ENCODE results near the gene SBF2. TPM values are rescaled to one million over a fixed set of nuclear protein-coding genes. Genes with fewer than 3 reads are reported as not detected.

The SBF2 gene
- total RNA-seq, 1 donor from 2014 or later, result 30.7 TPM

DNA sequence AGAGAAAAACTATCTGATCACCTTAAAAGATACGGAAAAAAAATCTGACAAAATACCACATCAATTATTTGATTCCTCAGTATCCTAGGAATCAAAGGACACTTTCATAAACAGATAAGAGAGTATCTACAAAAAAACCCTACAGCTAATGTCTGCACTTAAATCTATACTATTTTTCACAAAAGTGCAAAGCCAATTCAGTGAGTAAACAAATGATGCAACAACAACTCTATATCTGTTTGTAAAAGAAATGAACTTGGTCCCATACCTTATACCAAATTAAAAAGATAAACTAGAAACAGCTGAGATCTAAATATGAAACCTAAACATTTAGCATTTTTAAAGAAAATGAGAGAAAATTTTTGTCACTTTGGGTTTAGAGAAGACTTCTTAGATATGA lies 366.3 kb downstream of the SBF2 start:
- Mint-ChIP-seq H3K27me3 (ENCODE audit: unreplicated experiment) (no peaks in the 10 kb centered on the region), H3K4me1 (ENCODE audit: low read depth, unreplicated experiment) (no peaks in the 10 kb centered on the region), H3K27ac (ENCODE audit: unreplicated experiment) (no peak overlapping the region), H3K4me3 (ENCODE audit: unreplicated experiment) (no peak overlapping the region), H3K9me3 (ENCODE audit: unreplicated experiment) (no peaks in the 10 kb centered on the region), H3K36me3 (ENCODE audit: unreplicated experiment) (peaks cover 10% of the 10 kb centered on the region)
- TF ChIP-seq, protein P1, sequence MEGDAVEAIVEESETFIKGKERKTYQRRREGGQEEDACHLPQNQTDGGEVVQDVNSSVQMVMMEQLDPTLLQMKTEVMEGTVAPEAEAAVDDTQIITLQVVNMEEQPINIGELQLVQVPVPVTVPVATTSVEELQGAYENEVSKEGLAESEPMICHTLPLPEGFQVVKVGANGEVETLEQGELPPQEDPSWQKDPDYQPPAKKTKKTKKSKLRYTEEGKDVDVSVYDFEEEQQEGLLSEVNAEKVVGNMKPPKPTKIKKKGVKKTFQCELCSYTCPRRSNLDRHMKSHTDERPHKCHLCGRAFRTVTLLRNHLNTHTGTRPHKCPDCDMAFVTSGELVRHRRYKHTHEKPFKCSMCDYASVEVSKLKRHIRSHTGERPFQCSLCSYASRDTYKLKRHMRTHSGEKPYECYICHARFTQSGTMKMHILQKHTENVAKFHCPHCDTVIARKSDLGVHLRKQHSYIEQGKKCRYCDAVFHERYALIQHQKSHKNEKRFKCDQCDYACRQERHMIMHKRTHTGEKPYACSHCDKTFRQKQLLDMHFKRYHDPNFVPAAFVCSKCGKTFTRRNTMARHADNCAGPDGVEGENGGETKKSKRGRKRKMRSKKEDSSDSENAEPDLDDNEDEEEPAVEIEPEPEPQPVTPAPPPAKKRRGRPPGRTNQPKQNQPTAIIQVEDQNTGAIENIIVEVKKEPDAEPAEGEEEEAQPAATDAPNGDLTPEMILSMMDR (IDR thresholded peaks at IDR 0.05; ENCODE audit: partially characterized antibody, unreplicated experiment), result no peak
- no peak for DNase-seq

DNA sequence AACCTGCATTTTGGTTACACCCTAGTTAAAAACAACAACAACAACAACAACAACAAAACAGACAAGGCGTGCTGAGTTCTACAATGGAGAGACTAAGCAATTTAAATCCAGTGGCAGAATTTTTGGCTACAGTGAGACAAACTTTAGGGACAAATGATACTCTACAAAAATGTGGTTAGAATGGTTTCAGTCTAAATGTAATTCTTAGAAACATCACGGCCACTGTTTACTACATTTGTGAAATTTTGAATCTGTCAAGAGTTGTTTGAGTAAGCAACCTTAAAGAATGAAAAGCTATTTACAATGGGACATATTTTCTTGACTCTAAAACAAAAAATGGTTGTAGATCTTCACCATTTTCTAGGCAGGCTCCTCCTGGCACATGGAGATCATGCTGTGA lies 370.7 kb downstream of the SBF2 start:
- no peak for DNase-seq
- peaks cover 1% of the 10 kb centered on the region for H3K27me3 Mint-ChIP-seq (ENCODE audit: unreplicated experiment)
- H3K4me1 Mint-ChIP-seq (ENCODE audit: low read depth, unreplicated experiment), result no peaks in the 10 kb centered on the region
- H3K36me3 Mint-ChIP-seq (ENCODE audit: unreplicated experiment), result no peaks in the 10 kb centered on the region
- no peak overlapping the region for H3K27ac Mint-ChIP-seq (ENCODE audit: unreplicated experiment)
- H3K4me3 Mint-ChIP-seq (ENCODE audit: unreplicated experiment), result no peak overlapping the region
- H3K9me3 Mint-ChIP-seq (ENCODE audit: unreplicated experiment), result no peaks in the 10 kb centered on the region
- TF ChIP-seq, protein P1 (IDR thresholded peaks at IDR 0.05; ENCODE audit: partially characterized antibody, unreplicated experiment), result no peak

DNA sequence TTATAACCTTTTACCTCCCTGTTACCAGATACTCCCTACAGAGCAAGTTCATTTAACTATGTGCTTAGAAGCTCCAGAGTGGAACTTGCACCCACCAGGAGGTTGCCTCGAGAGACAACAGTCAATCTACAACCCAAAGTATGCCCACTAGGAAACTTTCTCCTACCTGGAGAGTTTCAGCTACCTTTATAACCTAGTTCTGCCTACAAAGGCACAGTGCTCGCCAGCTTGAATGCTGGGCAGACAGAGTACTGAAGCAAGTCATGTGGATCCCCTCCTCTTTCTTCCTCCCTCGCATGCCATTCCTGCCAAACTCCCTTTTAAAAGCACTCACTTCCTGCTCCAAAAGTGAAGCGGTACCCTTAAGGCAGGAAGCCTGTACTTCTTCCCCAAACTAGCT lies 371.2 kb downstream of the SBF2 start:
- H3K36me3 Mint-ChIP-seq (ENCODE audit: unreplicated experiment), result no peaks in the 10 kb centered on the region
- H3K4me1 Mint-ChIP-seq (ENCODE audit: low read depth, unreplicated experiment), result no peaks in the 10 kb centered on the region
- TF ChIP-seq, protein P1 (IDR thresholded peaks at IDR 0.05; ENCODE audit: partially characterized antibody, unreplicated experiment), result no peak
- H3K4me3 Mint-ChIP-seq (ENCODE audit: unreplicated experiment), result no peak overlapping the region
- H3K9me3 Mint-ChIP-seq (ENCODE audit: unreplicated experiment), result no peaks in the 10 kb centered on the region
- H3K27ac Mint-ChIP-seq (ENCODE audit: unreplicated experiment), result no peak overlapping the region
- peaks cover 1% of the 10 kb centered on the region for H3K27me3 Mint-ChIP-seq (ENCODE audit: unreplicated experiment)
- no peak for DNase-seq

DNA sequence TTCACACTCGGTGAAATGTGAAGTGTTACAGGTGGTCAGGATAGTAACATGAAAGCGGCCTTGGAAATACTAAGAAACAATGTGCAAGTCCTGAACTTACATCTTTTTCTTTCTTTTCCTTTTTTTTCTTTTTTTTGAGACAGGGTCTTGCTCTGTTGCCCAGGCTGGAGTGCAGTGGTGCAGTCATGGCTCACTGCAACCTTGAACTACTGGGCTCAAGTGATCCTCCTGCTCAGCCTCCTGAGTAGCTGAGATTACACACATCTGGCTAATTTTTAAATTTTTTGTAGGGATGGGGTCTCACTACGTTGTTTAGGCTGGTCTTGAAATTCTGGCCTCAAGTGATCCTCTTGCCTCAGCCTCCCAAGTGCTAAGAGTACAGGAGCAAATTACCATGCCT lies 377.5 kb downstream of the SBF2 start:
- peaks cover 1% of the 10 kb centered on the region for H3K27me3 Mint-ChIP-seq (ENCODE audit: unreplicated experiment)
- TF ChIP-seq, protein P1 (IDR thresholded peaks at IDR 0.05; ENCODE audit: partially characterized antibody, unreplicated experiment), result no peak
- no peak for DNase-seq
- H3K27ac Mint-ChIP-seq (ENCODE audit: unreplicated experiment), result no peak overlapping the region
- no peaks in the 10 kb centered on the region for H3K9me3 Mint-ChIP-seq (ENCODE audit: unreplicated experiment)
- H3K36me3 Mint-ChIP-seq (ENCODE audit: unreplicated experiment), result no peaks in the 10 kb centered on the region
- H3K4me1 Mint-ChIP-seq (ENCODE audit: low read depth, unreplicated experiment), result no peaks in the 10 kb centered on the region
- H3K4me3 Mint-ChIP-seq (ENCODE audit: unreplicated experiment), result no peak overlapping the region

DNA sequence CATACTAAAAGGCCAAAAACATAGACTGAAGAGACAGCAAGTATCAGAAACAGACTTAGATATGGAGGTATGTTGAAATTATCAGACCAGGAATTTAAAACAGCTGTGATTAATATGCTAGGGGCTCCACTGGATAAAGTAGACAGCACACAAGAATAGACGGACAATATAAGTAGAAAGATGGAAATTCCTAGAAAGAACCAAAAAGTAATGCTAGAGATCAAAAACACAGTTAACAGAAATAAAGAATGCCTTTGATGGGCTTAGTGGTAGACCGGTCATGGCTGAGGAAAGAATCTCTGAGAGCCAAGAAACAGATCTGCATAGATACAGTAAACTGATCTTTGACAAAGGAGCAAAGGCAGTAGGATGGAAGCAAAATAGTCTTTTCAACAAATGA lies 380.0 kb downstream of the SBF2 start:
- no peaks in the 10 kb centered on the region for H3K36me3 Mint-ChIP-seq (ENCODE audit: unreplicated experiment)
- no peaks in the 10 kb centered on the region for H3K4me1 Mint-ChIP-seq (ENCODE audit: low read depth, unreplicated experiment)
- no peak overlapping the region for H3K27ac Mint-ChIP-seq (ENCODE audit: unreplicated experiment)
- no peaks in the 10 kb centered on the region for H3K9me3 Mint-ChIP-seq (ENCODE audit: unreplicated experiment)
- TF ChIP-seq, protein P1 (IDR thresholded peaks at IDR 0.05; ENCODE audit: partially characterized antibody, unreplicated experiment), result no peak
- DNase-seq, result no peak
- no peaks in the 10 kb centered on the region for H3K27me3 Mint-ChIP-seq (ENCODE audit: unreplicated experiment)
- H3K4me3 Mint-ChIP-seq (ENCODE audit: unreplicated experiment), result no peak overlapping the region

All from glutamatergic neuron (in vitro differentiated cells).